ENCODE data around the gene APBA3.
A peak's percentile ranks its signal among the peaks of the same experiment; 100 is the strongest.

Gene APBA3

GRCh38 chr19:3745363-3746045 lies 16.0 kb downstream of the APBA3 start:
- DNase-seq: no peak

GRCh38 chr19:3743486-3743885 lies 18.0 kb downstream of the APBA3 start:
- DNase-seq: no peak

- DNase-seq: no peak
These were observed 21.1 kb downstream of the APBA3 start for GRCh38 chr19:3740431-3740830.

- no peak for DNase-seq
These were observed 22.8 kb downstream of the APBA3 start for GRCh38 chr19:3738477-3739220.

- DNase-seq: no peak
These were observed 23.8 kb downstream of the APBA3 start for GRCh38 chr19:3737487-3738205.

GRCh38 chr19:3736106-3736724 lies 25.3 kb downstream of the APBA3 start:
- no peak for DNase-seq

GRCh38 chr19:3734310-3734600 lies 27.2 kb downstream of the APBA3 start:
- no peak for DNase-seq

GRCh38 chr19:3733549-3734309 lies 27.8 kb downstream of the APBA3 start:
- no peak for DNase-seq

- DNase-seq: no peak
These were observed 29.4 kb downstream of the APBA3 start for GRCh38 chr19:3732108-3732507.

GRCh38 chr19:3730457-3730958 lies 31.0 kb downstream of the APBA3 start:
- DNase-seq: no peak

GRCh38 chr19:3725640-3726310 lies 35.7 kb downstream of the APBA3 start:
- DNase-seq: no peak

GRCh38 chr19:3725121-3725520 lies 36.4 kb downstream of the APBA3 start:
- DNase-seq: no peak

GRCh38 chr19:3723883-3724282 lies 37.6 kb downstream of the APBA3 start:
- DNase-seq: no peak

- no peak for DNase-seq
These were observed 38.4 kb downstream of the APBA3 start for GRCh38 chr19:3723110-3723488.

- DNase-seq: no peak
These were observed 38.9 kb downstream of the APBA3 start for GRCh38 chr19:3722443-3723109.

GRCh38 chr19:3721887-3722442 lies 39.5 kb downstream of the APBA3 start:
- no peak for DNase-seq

- DNase-seq: peak; percentile 90
These were observed 40.2 kb downstream of the APBA3 start for GRCh38 chr19:3721131-3721886.

GRCh38 chr19:3720349-3720917 lies 41.1 kb downstream of the APBA3 start:
- no peak for DNase-seq

- no peak for DNase-seq
These were observed 41.6 kb downstream of the APBA3 start for GRCh38 chr19:3719868-3720267.

- no peak for DNase-seq
These were observed 45.3 kb downstream of the APBA3 start for GRCh38 chr19:3716147-3716668.

Measured in T-helper 9 cell (primary cell).